Measurements from ENCODE around the gene PGM5. TPM values are rescaled to one million over a fixed set of nuclear protein-coding genes. Genes with fewer than 3 reads are reported as not detected.

The PGM5 gene
- total RNA-seq, 2 experiments from 2014 or later = not detected

DNA sequence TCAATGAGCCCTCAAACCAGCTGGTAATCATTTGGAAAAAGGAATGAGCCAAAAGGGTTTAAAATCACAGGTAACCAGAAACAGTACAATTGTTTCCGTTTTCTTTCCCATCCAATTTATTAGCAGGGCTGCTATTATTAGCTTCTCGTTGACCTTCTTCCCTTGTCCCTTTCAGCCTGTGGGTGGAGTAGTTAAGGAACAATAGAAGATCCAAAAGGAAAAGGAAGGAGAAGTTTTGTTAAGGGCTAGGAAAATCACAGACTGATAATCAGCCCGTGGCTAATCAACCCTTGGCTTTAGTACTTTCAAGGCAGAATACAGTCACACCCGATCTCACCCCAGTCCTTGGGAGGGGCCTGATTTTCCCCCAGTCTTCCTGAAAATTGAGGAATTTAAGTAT lies 145.9 kb downstream of the PGM5 start:
- intact Hi-C loops (cut with micrococcal nuclease; ENCODE audit: unreplicated experiment) = loop anchor here (10.0 kb wide), 1 partner anchor 47 kb away; no protein-coding TSS in a partner anchor
- TF ChIP-seq, protein P1, sequence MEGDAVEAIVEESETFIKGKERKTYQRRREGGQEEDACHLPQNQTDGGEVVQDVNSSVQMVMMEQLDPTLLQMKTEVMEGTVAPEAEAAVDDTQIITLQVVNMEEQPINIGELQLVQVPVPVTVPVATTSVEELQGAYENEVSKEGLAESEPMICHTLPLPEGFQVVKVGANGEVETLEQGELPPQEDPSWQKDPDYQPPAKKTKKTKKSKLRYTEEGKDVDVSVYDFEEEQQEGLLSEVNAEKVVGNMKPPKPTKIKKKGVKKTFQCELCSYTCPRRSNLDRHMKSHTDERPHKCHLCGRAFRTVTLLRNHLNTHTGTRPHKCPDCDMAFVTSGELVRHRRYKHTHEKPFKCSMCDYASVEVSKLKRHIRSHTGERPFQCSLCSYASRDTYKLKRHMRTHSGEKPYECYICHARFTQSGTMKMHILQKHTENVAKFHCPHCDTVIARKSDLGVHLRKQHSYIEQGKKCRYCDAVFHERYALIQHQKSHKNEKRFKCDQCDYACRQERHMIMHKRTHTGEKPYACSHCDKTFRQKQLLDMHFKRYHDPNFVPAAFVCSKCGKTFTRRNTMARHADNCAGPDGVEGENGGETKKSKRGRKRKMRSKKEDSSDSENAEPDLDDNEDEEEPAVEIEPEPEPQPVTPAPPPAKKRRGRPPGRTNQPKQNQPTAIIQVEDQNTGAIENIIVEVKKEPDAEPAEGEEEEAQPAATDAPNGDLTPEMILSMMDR (conservative IDR thresholded peaks at IDR 0.05; ENCODE audit: low read length) = no peak
- TF ChIP-seq EZH2phosphoT487 (IDR thresholded peaks at IDR 0.05; ENCODE audit: borderline replicate concordance, low read depth, low read length) = no peak
- BruUV-seq (replicated peaks) = no TSS peak
- Histone ChIP-seq H3K36me3 (ENCODE audit: insufficient read depth, low read length) (no peaks in the 10 kb centered on the region), H3K4me1 (ENCODE audit: insufficient read depth, low read length, poor library complexity, severe bottlenecking) (no peaks in the 10 kb centered on the region), H3K79me2 (ENCODE audit: insufficient read depth, low read depth, low read length) (no peaks in the 10 kb centered on the region), H3K27ac (ENCODE audit: low read depth, low read length, poor library complexity, severe bottlenecking) (no peak overlapping the region), H3K4me2 (ENCODE audit: low read length) (no peak overlapping the region), H3K9me2 (ENCODE audit: insufficient read depth, low read length) (no peaks in the 10 kb centered on the region), H3K4me3 (ENCODE audit: low read depth, low read length, poor library complexity, severe bottlenecking) (no peak overlapping the region), H4K20me1 (ENCODE audit: insufficient read depth, low read length) (no peaks in the 10 kb centered on the region), H3K9me3 (ENCODE audit: low read length) (no peaks in the 10 kb centered on the region), H2AFZ (ENCODE audit: low read length) (no peak overlapping the region)
- POLR2A ChIA-PET = no interaction called here
- CTCF ChIA-PET (ENCODE audit: unreplicated experiment) = no interaction called here
- DNase-seq (ENCODE audit: low spot score) = no peak

DNA sequence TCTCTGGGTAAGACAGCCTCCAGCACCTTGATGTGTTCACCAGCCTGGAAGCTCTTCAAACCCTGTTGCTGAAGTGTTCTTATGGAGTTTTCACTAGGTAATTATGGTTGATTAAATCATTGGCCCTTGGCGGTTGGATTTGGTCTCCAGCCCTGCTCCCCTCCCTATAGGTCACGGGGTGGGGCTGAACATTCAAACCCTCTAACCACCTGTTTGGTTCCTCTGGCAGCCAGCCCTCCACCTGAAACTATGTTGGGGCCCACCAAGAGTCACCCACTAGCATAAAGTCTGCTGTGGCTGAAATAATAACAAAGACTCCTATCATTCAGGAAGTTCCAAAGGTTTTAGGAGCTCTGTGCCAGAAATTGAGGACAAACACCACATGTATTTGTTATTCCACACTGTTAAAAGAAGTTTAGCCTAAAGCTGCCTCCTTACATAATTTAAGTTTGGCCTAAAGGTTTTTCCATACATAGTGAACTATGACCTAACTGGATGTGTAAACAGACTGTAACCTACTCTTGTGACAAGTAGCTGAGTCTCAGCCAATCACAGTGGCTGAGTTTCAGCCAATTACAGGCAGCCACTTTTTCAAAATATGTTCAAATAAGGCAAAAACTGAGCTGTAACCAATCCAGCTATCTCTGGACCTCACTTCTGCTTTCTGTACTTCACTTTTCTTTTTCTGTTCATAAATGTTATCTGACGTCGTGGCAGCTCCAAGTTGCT lies 149.4 kb downstream of the PGM5 start:
- no peak for TF ChIP-seq EZH2phosphoT487 (IDR thresholded peaks at IDR 0.05; ENCODE audit: borderline replicate concordance, low read depth, low read length)
- TF ChIP-seq, protein P1 (conservative IDR thresholded peaks at IDR 0.05; ENCODE audit: low read length) = no peak
- H3K27ac ChIP-seq (ENCODE audit: low read depth, low read length, poor library complexity, severe bottlenecking) = no peak overlapping the region
- H3K79me2 ChIP-seq (ENCODE audit: insufficient read depth, low read depth, low read length) = no peaks in the 10 kb centered on the region
- no peaks in the 10 kb centered on the region for H3K4me1 ChIP-seq (ENCODE audit: insufficient read depth, low read length, poor library complexity, severe bottlenecking)
- no peaks in the 10 kb centered on the region for H3K9me3 ChIP-seq (ENCODE audit: low read length)
- H3K4me2 ChIP-seq (ENCODE audit: low read length) = no peak overlapping the region
- ChIA-PET POLR2A (interaction anchor here (1.1 kb wide), 1 partner anchor 9 kb away, joined by 3 read pairs; no protein-coding TSS in a partner anchor), CTCF (ENCODE audit: unreplicated experiment) (no interaction called here)
- peak overlapping the region; percentile 60; the same call in 1 of the 2 replicates for H2AFZ ChIP-seq (ENCODE audit: low read length)
- no peak overlapping the region for H3K4me3 ChIP-seq (ENCODE audit: low read depth, low read length, poor library complexity, severe bottlenecking)
- no peaks in the 10 kb centered on the region for H4K20me1 ChIP-seq (ENCODE audit: insufficient read depth, low read length)
- no peaks in the 10 kb centered on the region for H3K9me2 ChIP-seq (ENCODE audit: insufficient read depth, low read length)
- no TSS peak for BruUV-seq (replicated peaks)
- intact Hi-C loops (cut with micrococcal nuclease; ENCODE audit: unreplicated experiment) = loop anchor here (5.0 to 10.0 kb wide), 2 partner anchors 51 to 89 kb away; no protein-coding TSS in a partner anchor
- peak; percentile 7 for DNase-seq (ENCODE audit: low spot score)
- no peaks in the 10 kb centered on the region for H3K36me3 ChIP-seq (ENCODE audit: insufficient read depth, low read length)

DNA sequence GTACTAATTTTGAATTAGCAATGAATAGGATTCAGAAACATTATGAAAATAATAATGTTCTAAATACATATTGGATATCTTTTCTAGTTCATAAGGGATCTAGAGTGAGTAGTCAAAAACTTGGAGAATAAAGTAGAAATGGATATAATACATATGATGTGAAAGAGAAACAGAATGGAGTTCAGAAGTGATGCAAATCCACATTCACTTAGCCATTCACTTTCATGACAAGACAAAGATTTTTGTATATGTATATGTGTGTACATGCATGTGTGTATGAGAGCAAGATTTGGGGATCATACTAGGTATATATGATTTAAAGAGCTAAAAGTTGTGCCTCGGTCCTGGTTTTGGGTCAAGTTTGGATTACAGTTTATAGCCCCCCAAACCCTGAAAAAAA lies 150.1 kb downstream of the PGM5 start:
- Histone ChIP-seq H2AFZ (ENCODE audit: low read length) (0 out of 2 replicates have a peak overlapping the region, but pooled peaks have one; percentile 60), H3K9me3 (ENCODE audit: low read length) (no peaks in the 10 kb centered on the region), H3K4me1 (ENCODE audit: insufficient read depth, low read length, poor library complexity, severe bottlenecking) (no peaks in the 10 kb centered on the region), H3K4me3 (ENCODE audit: low read depth, low read length, poor library complexity, severe bottlenecking) (no peak overlapping the region), H3K27ac (ENCODE audit: low read depth, low read length, poor library complexity, severe bottlenecking) (no peak overlapping the region), H3K36me3 (ENCODE audit: insufficient read depth, low read length) (no peaks in the 10 kb centered on the region), H3K4me2 (ENCODE audit: low read length) (no peak overlapping the region), H3K9me2 (ENCODE audit: insufficient read depth, low read length) (no peaks in the 10 kb centered on the region), H4K20me1 (ENCODE audit: insufficient read depth, low read length) (no peaks in the 10 kb centered on the region), H3K79me2 (ENCODE audit: insufficient read depth, low read depth, low read length) (no peaks in the 10 kb centered on the region)
- ChIA-PET CTCF (ENCODE audit: unreplicated experiment) (no interaction called here), POLR2A (interaction anchor here (0.9 to 1.1 kb wide), 2 partner anchors 9 to 27 kb away, joined by 3 read pairs; no protein-coding TSS in a partner anchor)
- intact Hi-C loops (cut with micrococcal nuclease; ENCODE audit: unreplicated experiment) = loop anchor here (5.0 to 10.0 kb wide), 2 partner anchors 52 to 89 kb away; no protein-coding TSS in a partner anchor
- no TSS peak for BruUV-seq (replicated peaks)
- DNase-seq (ENCODE audit: low spot score) = no peak
- no peak for TF ChIP-seq EZH2phosphoT487 (IDR thresholded peaks at IDR 0.05; ENCODE audit: borderline replicate concordance, low read depth, low read length)
- TF ChIP-seq, protein P1 (conservative IDR thresholded peaks at IDR 0.05; ENCODE audit: low read length) = no peak
